GM23338 (cell line): ENCODE data around the gene SLC9A9.

Experiments
- CREB1 ChIP-seq: fragments of 250-450 bp; sonication (Bioruptor Pico); IDR thresholded peaks from 2 replicates; pipeline ENCODE4 v1.5.0; 2020; ENCODE audit warnings: low read depth, mild to moderate bottlenecking, moderate library complexity
- EZH2 ChIP-seq: fragments of 200-600 bp; sonication (generic); IDR thresholded peaks from one replicate; pipeline ENCODE4 v1.8.0; 2017; ENCODE audit warnings: antibody characterized with exemption, mild to moderate bottlenecking, low read depth; ENCODE audit not compliant: unreplicated experiment
- EZH2phosphoT487 ChIP-seq: fragments of 200-600 bp; sonication (generic); IDR thresholded peaks from one replicate; pipeline ENCODE4 v1.8.1; 2018; ENCODE audit warnings: antibody characterized with exemption; ENCODE audit not compliant: unreplicated experiment
- JUNB ChIP-seq: IDR thresholded peaks from one replicate; pipeline ENCODE4 v1.6.1; 2016; ENCODE audit warnings: antibody characterized with exemption; ENCODE audit not compliant: unreplicated experiment
- NANOG ChIP-seq: IDR thresholded peaks from 2 replicates; pipeline ENCODE4 v1.6.1; 2016; ENCODE audit warnings: antibody characterized with exemption, borderline replicate concordance
- POLR2AphosphoS5 ChIP-seq: IDR thresholded peaks from 2 replicates; pipeline ENCODE4 v1.6.1; 2016; ENCODE audit warnings: antibody characterized with exemption, low read depth
- STAT1 ChIP-seq: IDR thresholded peaks from one replicate; pipeline ENCODE4 v1.6.1; 2016; ENCODE audit warnings: antibody characterized with exemption; ENCODE audit not compliant: unreplicated experiment
- ZNF114 ChIP-seq: fragments of 250-450 bp; sonication (Bioruptor Pico); IDR thresholded peaks from 2 replicates; pipeline ENCODE4 v1.5.0; 2020; ENCODE audit warnings: mild to moderate bottlenecking, moderate library complexity
- ZNF331 ChIP-seq: fragments of 250-450 bp; sonication (Bioruptor Pico); IDR thresholded peaks from 2 replicates; pipeline ENCODE4 v1.5.0; 2020; ENCODE audit warnings: low read depth, mild to moderate bottlenecking, moderate library complexity
- TF ChIP-seq, protein P1 (sequence below): IDR thresholded peaks from 2 replicates; pipeline ENCODE4 v1.6.1; 2016; ENCODE audit warnings: antibody characterized with exemption
- TF ChIP-seq, protein P2 (sequence below), 2 experiments: fragments of 200-600 bp in 1 of 2; sonication (generic) in 1 of 2; conservative IDR thresholded peaks; 2 replicates each; pipeline versions ENCODE4 v1.5.1 to v1.6.1; 2016 to 2017; ENCODE audit warnings: antibody characterized with exemption in 2 of 2, low read depth in 2 of 2, mild to moderate bottlenecking in 2 of 2, moderate library complexity in 1 of 2
- TF ChIP-seq, protein P3 (sequence below): IDR thresholded peaks from one replicate; pipeline ENCODE4 v1.6.1; 2018; ENCODE audit warnings: antibody characterized with exemption; ENCODE audit not compliant: unreplicated experiment
- TF ChIP-seq, protein P4 (sequence below): fragments of 250-450 bp; sonication (Bioruptor Pico); IDR thresholded peaks from 2 replicates; pipeline ENCODE4 v1.5.0; 2020; ENCODE audit warnings: mild to moderate bottlenecking, moderate library complexity

DNA sequence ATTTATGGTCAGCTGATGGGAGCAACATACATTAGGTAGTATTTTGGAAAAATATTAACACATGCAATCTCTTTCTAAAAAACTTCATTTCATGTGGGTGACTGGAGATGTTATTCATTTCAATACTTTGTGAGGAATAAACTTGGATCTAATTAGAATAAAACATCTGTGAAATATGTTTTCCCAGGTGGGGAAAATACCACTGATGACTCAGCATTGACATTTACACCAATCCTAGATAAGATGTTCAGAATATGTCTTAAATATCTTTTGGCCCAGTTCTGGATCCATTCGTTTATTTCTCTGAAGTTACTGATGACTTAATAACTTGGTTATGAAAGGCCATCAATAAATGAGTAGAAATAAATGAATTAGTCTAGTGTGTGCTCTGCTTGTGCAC is 481.1 kb downstream of the SLC9A9 start:
- TF ChIP-seq, protein P1, sequence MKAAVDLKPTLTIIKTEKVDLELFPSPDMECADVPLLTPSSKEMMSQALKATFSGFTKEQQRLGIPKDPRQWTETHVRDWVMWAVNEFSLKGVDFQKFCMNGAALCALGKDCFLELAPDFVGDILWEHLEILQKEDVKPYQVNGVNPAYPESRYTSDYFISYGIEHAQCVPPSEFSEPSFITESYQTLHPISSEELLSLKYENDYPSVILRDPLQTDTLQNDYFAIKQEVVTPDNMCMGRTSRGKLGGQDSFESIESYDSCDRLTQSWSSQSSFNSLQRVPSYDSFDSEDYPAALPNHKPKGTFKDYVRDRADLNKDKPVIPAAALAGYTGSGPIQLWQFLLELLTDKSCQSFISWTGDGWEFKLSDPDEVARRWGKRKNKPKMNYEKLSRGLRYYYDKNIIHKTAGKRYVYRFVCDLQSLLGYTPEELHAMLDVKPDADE = no peak
- TF ChIP-seq, protein P2, sequence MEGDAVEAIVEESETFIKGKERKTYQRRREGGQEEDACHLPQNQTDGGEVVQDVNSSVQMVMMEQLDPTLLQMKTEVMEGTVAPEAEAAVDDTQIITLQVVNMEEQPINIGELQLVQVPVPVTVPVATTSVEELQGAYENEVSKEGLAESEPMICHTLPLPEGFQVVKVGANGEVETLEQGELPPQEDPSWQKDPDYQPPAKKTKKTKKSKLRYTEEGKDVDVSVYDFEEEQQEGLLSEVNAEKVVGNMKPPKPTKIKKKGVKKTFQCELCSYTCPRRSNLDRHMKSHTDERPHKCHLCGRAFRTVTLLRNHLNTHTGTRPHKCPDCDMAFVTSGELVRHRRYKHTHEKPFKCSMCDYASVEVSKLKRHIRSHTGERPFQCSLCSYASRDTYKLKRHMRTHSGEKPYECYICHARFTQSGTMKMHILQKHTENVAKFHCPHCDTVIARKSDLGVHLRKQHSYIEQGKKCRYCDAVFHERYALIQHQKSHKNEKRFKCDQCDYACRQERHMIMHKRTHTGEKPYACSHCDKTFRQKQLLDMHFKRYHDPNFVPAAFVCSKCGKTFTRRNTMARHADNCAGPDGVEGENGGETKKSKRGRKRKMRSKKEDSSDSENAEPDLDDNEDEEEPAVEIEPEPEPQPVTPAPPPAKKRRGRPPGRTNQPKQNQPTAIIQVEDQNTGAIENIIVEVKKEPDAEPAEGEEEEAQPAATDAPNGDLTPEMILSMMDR (conservative IDR thresholded peaks at IDR 0.05; ENCODE audit: low read depth in 2 of 2) = no peak
- TF ChIP-seq EZH2 (no peak), POLR2AphosphoS5 (no peak), CREB1 (CRISPR knock-in tag) (no peak), EZH2phosphoT487 (no peak), ZNF114 (no peak), ZNF331 (no peak), STAT1 (no peak), JUNB (no peak), NANOG (no peak)
- TF ChIP-seq, protein P3, sequence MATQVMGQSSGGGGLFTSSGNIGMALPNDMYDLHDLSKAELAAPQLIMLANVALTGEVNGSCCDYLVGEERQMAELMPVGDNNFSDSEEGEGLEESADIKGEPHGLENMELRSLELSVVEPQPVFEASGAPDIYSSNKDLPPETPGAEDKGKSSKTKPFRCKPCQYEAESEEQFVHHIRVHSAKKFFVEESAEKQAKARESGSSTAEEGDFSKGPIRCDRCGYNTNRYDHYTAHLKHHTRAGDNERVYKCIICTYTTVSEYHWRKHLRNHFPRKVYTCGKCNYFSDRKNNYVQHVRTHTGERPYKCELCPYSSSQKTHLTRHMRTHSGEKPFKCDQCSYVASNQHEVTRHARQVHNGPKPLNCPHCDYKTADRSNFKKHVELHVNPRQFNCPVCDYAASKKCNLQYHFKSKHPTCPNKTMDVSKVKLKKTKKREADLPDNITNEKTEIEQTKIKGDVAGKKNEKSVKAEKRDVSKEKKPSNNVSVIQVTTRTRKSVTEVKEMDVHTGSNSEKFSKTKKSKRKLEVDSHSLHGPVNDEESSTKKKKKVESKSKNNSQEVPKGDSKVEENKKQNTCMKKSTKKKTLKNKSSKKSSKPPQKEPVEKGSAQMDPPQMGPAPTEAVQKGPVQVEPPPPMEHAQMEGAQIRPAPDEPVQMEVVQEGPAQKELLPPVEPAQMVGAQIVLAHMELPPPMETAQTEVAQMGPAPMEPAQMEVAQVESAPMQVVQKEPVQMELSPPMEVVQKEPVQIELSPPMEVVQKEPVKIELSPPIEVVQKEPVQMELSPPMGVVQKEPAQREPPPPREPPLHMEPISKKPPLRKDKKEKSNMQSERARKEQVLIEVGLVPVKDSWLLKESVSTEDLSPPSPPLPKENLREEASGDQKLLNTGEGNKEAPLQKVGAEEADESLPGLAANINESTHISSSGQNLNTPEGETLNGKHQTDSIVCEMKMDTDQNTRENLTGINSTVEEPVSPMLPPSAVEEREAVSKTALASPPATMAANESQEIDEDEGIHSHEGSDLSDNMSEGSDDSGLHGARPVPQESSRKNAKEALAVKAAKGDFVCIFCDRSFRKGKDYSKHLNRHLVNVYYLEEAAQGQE = no peak
- TF ChIP-seq, protein P4, sequence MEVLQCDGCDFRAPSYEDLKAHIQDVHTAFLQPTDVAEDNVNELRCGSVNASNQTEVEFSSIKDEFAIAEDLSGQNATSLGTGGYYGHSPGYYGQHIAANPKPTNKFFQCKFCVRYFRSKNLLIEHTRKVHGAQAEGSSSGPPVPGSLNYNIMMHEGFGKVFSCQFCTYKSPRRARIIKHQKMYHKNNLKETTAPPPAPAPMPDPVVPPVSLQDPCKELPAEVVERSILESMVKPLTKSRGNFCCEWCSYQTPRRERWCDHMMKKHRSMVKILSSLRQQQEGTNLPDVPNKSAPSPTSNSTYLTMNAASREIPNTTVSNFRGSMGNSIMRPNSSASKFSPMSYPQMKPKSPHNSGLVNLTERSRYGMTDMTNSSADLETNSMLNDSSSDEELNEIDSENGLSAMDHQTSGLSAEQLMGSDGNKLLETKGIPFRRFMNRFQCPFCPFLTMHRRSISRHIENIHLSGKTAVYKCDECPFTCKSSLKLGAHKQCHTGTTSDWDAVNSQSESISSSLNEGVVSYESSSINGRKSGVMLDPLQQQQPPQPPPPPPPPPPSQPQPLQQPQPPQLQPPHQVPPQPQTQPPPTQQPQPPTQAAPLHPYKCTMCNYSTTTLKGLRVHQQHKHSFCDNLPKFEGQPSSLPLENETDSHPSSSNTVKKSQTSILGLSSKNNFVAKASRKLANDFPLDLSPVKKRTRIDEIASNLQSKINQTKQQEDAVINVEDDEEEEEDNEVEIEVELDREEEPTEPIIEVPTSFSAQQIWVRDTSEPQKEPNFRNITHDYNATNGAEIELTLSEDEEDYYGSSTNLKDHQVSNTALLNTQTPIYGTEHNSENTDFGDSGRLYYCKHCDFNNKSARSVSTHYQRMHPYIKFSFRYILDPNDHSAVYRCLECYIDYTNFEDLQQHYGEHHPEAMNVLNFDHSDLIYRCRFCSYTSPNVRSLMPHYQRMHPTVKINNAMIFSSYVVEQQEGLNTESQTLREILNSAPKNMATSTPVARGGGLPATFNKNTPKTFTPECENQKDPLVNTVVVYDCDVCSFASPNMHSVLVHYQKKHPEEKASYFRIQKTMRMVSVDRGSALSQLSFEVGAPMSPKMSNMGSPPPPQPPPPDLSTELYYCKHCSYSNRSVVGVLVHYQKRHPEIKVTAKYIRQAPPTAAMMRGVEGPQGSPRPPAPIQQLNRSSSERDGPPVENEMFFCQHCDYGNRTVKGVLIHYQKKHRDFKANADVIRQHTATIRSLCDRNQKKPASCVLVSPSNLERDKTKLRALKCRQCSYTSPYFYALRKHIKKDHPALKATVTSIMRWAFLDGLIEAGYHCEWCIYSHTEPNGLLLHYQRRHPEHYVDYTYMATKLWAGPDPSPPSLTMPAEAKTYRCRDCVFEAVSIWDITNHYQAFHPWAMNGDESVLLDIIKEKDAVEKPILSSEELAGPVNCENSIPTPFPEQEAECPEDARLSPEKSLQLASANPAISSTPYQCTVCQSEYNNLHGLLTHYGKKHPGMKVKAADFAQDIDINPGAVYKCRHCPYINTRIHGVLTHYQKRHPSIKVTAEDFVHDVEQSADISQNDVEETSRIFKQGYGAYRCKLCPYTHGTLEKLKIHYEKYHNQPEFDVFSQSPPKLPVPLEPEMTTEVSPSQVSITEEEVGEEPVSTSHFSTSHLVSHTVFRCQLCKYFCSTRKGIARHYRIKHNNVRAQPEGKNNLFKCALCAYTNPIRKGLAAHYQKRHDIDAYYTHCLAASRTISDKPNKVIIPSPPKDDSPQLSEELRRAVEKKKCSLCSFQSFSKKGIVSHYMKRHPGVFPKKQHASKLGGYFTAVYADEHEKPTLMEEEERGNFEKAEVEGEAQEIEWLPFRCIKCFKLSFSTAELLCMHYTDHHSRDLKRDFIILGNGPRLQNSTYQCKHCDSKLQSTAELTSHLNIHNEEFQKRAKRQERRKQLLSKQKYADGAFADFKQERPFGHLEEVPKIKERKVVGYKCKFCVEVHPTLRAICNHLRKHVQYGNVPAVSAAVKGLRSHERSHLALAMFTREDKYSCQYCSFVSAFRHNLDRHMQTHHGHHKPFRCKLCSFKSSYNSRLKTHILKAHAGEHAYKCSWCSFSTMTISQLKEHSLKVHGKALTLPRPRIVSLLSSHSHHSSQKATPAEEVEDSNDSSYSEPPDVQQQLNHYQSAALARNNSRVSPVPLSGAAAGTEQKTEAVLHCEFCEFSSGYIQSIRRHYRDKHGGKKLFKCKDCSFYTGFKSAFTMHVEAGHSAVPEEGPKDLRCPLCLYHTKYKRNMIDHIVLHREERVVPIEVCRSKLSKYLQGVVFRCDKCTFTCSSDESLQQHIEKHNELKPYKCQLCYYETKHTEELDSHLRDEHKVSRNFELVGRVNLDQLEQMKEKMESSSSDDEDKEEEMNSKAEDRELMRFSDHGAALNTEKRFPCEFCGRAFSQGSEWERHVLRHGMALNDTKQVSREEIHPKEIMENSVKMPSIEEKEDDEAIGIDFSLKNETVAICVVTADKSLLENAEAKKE (CRISPR knock-in tag) = no peak
